B cell (primary cell): ENCODE results near the gene DPYD.

Experiments used
- CTCF ChIP-seq: fragments of 200-600 bp; IDR thresholded peaks from one replicate; pipeline ENCODE4 v1.8.0; 2022; ENCODE audit warnings: antibody characterized with exemption, mild to moderate bottlenecking
- EZH2 ChIP-seq: IDR thresholded peaks from 2 replicates; pipeline ENCODE4 v1.6.1; 2012; ENCODE audit warnings: borderline replicate concordance, low read depth, mild to moderate bottlenecking, moderate library complexity, low read length; ENCODE audit not compliant: insufficient read depth, poor library complexity, severe bottlenecking

- no peak for TF ChIP-seq EZH2
- no peak for TF ChIP-seq CTCF
Measured at GRCh38 chr1:97138515-97139032, 782.3 kb downstream of the DPYD start.
